Measurements from ENCODE around the gene SUGP2. TPM values are rescaled to one million over a fixed set of nuclear protein-coding genes. Genes with fewer than 3 reads are reported as not detected.

The SUGP2 gene
- total RNA-seq, 4 donors from 2014 or later = 32.1 to 58.7 (median 38.7) TPM

DNA sequence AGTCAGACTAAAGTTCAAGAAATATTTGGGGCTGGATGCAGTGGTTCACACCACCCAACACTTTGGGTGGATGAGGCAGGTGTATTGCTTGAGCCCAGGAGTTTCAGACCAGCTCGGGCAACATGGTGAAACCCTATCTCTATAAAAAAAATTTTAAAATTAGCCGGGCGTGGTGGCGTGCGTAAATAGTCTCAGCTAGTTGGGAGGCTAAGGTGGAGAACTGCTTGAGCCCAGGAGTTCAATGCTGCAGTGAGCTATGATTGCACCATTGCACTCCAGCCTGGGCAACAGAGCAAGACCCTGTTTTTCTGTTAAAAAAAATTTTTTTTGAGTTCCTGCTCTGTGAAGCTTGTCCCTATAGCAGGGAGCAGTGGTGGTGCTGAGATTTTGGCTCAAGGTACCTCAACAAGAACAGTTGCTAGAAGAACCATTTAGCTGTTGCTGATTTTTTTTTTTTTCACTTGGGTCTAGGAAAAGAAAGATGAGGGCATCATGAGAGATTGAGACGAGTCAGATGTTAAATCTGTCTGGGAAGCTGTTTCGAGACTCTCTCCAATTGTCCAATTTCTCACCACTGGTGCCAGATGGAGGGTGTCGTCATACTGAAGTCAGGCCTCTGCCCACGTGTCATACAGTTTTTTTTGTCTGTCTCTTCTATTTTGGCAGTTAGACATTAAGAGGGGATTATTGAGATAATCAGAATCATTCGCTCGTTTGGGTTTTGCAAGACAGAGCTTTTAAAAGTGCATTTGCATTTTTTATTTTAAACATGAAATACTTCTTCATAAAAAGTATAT lies 34.2 kb upstream of the SUGP2 start:
- no peaks in the 10 kb centered on the region for H3K9me3 ChIP-seq
- H3K27me3 ChIP-seq = no peaks in the 10 kb centered on the region
- no peak overlapping the region for H3K27ac ChIP-seq
- TF ChIP-seq POLR2A (IDR thresholded peaks at IDR 0.05) = no peak
- TF ChIP-seq, protein P1, sequence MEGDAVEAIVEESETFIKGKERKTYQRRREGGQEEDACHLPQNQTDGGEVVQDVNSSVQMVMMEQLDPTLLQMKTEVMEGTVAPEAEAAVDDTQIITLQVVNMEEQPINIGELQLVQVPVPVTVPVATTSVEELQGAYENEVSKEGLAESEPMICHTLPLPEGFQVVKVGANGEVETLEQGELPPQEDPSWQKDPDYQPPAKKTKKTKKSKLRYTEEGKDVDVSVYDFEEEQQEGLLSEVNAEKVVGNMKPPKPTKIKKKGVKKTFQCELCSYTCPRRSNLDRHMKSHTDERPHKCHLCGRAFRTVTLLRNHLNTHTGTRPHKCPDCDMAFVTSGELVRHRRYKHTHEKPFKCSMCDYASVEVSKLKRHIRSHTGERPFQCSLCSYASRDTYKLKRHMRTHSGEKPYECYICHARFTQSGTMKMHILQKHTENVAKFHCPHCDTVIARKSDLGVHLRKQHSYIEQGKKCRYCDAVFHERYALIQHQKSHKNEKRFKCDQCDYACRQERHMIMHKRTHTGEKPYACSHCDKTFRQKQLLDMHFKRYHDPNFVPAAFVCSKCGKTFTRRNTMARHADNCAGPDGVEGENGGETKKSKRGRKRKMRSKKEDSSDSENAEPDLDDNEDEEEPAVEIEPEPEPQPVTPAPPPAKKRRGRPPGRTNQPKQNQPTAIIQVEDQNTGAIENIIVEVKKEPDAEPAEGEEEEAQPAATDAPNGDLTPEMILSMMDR (IDR thresholded peaks at IDR 0.05) = no peak
- no peak for TF ChIP-seq POLR2AphosphoS5 (IDR thresholded peaks at IDR 0.05)
- TF ChIP-seq EP300 (IDR thresholded peaks at IDR 0.05) = no peak
- no peak overlapping the region for H3K4me3 ChIP-seq
- 65% methylated on average over 11 of the region's 11 CpGs for WGBS
- peaks cover 45% of the 10 kb centered on the region for H3K4me1 ChIP-seq
- H3K36me3 ChIP-seq = no peaks in the 10 kb centered on the region
- no peak for DNase-seq (ENCODE audit: low spot score in 2 of 2)

DNA sequence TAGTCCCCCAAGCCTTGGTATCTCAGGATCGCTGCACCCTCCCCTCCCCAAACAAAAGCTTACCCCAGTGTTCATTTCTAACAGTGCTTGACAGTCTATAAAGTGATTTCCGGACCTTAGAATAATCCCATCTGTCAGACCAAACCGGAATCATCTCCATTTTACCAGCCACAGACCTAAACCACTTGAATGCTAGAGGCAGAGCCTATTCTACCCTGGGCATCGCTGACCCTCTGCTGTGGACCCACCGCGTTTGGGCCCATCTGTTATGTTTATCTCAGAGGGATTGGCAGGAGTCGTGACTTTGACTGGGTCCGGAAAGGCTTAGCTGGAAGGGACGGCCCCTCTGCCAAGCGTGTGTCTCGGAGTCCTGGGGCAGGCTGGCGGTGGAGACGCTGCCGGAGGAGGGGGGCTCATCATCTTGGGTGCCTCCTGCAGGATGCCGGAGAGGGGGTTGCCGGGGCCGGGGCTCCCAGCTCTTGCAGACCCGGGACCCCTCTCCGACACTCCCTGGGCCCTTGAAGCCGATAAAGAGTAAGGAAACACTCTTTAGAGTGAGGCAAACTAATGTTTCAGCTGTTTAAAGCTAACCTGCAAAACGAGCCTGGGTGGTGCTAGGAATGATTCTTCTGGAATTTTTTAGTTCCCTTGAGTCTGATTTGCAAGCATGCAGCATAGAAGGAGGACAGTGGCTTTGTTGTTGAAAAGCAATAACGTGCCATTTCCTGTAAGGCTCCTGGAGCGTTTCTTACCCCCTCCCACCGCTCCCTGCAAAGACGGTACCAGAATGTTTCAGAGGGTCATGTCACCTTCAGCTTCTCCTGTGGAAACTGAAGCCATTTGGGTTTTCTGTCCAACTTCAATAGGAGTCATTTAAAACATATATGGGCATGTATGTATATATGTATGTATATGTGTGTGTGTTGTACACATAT lies 31.8 kb upstream of the SUGP2 start:
- peak overlapping the region; percentile 94 for H3K4me3 ChIP-seq
- peak overlapping the region; percentile 36 for H3K27ac ChIP-seq
- peaks cover 53% of the 10 kb centered on the region for H3K4me1 ChIP-seq
- H3K36me3 ChIP-seq = no peaks in the 10 kb centered on the region
- no peaks in the 10 kb centered on the region for H3K9me3 ChIP-seq
- TF ChIP-seq POLR2AphosphoS5 (IDR thresholded peaks at IDR 0.05) (no peak), EP300 (IDR thresholded peaks at IDR 0.05) (no peak), POLR2A (IDR thresholded peaks at IDR 0.05) (no peak)
- TF ChIP-seq, protein P1 (IDR thresholded peaks at IDR 0.05) = no peak
- 4% methylated on average over 17 of the region's 25 CpGs for WGBS
- no peaks in the 10 kb centered on the region for H3K27me3 ChIP-seq
- DNase-seq (ENCODE audit: low spot score in 2 of 2) = no peak

DNA sequence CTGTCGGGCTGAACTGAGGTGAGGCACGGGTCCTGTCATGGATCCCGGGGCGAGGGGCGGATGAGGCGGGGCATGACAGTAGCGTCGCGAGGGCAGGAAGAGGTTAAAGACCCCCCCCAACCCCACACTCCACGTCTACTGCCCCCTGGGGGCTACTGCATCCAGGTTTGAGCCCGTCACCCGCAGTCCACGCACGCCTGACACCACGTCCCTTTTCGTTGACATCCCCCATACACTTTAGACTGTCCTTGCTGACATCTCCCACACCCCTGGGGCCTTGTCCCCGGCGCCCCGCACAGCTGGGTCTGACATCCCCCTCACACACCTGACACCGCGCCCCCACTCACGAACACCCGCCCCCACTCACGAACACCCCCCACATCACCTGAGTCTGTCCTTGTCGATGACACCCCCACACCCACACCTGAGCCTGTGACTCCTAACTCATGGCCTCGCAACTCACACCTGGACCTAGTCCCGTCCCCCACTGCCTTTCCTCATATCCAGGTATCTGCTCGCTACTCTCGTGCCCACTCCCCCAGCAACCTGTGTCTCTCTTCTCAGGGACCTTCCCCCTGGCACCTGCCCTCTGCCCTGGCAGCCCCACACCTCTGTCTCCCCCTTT lies 30.9 kb upstream of the SUGP2 start:
- Histone ChIP-seq H3K36me3 (peaks cover under 1% of the 10 kb centered on the region), H3K4me3 (peak overlapping the region; percentile 94), H3K27ac (peak overlapping the region; percentile 79), H3K4me1 (peaks cover 51% of the 10 kb centered on the region), H3K9me3 (no peaks in the 10 kb centered on the region), H3K27me3 (no peaks in the 10 kb centered on the region)
- TF ChIP-seq POLR2A (IDR thresholded peaks at IDR 0.05) = no peak
- TF ChIP-seq EP300 (IDR thresholded peaks at IDR 0.05) = no peak
- TF ChIP-seq, protein P1 (IDR thresholded peaks at IDR 0.05) = no peak
- no peak for TF ChIP-seq POLR2AphosphoS5 (IDR thresholded peaks at IDR 0.05)
- WGBS = 1% methylated on average over 24 of the region's 29 CpGs
- DNase-seq (ENCODE audit: low spot score in 2 of 2) = peak in 1 of 2 donors; percentile 83

DNA sequence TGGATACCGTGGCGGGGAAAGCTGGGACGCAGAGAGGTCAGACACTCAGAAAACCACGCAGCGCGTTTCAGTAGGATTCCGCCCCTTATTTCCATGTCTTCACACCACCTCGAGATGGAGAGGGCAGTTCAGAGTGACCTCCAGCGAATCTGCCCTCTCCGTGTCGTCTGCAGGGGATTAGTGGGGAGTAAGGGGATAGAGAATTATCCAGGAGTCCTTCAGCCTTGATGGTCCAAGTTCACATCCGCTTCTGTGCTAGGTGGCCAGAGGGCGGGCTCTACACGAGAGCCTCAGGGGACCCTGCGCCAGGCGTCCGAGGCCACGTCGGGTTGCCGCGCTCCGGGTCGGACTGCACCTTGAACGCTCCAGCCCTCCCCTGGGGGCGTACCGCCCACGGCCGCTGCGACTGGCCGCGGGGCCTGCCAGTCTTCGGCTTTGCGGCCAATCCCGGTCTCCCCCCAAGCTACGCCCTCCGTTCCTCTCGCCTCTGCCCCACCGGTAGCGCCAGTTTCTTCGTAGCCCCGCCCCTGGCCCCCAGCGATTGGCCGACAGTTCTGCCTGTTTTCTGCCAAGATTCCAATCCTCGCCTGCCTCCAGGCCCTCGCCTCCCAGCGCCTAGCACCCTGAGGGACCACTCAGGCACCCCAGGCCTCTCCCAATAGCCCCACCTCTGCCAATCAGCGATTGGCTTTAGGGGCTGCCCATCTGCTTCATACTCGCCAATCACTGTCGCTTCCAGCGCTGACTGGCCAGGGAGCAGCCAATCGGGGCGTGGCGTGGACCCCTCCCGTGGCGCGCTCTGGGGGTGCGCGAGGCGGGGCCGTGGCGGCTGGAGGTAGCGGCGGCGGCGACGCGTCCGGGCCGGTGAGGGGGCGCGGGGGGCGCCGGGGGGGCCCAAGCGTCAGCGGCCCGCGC lies 30.1 kb upstream of the SUGP2 start, which contains the start of gene SLC25A42:
Gene SLC25A42, plus strand, starts transcription at position 812 of the 915 bp plus-strand sequence. CDS start 32,131 bp downstream, outside the sequence.
- WGBS = 5% methylated on average over 68 of the region's 77 CpGs
- Histone ChIP-seq H3K36me3 (peaks cover 5% of the 10 kb centered on the region), H3K4me1 (peaks cover 44% of the 10 kb centered on the region), H3K4me3 (peak within 1 kb of the TSS; percentile 94), H3K9me3 (no peaks in the 10 kb centered on the region), H3K27me3 (no peaks in the 10 kb centered on the region), H3K27ac (peak within 1 kb of the TSS; percentile 79)
- DNase-seq (ENCODE audit: low spot score in 2 of 2) = peak; percentile 99 to 100
- TF ChIP-seq, protein P1 (IDR thresholded peaks at IDR 0.05) = no peak
- TF ChIP-seq POLR2AphosphoS5 (IDR thresholded peaks at IDR 0.05) (peak in 2 of 3 donors; percentile 49 to 86), EP300 (IDR thresholded peaks at IDR 0.05) (no peak), POLR2A (IDR thresholded peaks at IDR 0.05) (no peak)
